Islet precursor cell (in vitro differentiated cells): ENCODE results near the gene ARL15.

Source experiments
- DNase-seq: peaks from one replicate; pipeline ENCODE4 v3.0.0-alpha.2; 2018

Gene ARL15

DNA sequence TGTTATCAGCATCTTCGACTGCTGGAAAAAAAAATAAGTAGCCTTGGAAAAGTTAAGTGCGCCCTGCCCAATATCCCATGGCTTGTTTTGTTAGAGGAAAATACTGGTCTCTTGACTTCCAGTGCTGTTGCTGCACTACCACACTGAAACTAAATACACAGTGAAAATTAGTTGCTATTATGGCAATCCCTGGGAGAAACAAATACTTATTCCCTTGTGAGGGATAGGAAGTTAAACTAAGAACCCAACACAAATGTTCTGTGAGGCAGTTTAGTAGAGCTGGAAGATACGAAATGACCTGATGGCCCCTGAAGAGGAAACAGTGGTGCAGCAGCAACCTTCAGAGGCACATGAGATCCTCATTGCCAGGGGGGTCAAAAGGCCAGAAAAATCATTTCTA is 164.0 kb downstream of the ARL15 start:
- DNase-seq: no peak

GRCh38 chr5:54140247-54140840 is 170.0 kb downstream of the ARL15 start:
- no peak for DNase-seq

- DNase-seq: no peak
Measured at GRCh38 chr5:54136516-54137440, 173.6 kb downstream of the ARL15 start.

DNA sequence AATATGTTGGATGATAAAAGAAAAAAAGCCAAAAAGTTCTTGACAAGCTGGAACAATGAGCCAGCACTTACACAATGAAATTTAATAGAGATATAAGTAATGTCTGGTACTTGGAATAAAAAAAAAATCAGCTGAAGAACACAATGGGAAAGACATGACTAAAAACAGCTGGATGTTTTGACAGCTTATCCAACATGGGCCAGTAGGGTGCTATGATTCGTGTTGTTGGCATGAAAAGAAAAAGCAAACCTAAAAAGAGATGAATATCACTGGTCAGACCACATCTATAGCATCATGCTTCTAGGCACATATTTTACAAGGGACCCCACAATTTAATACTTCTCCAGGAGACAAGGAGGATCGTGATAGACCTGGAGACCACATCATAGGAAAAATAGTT is 175.3 kb downstream of the ARL15 start:
- no peak for DNase-seq

- DNase-seq: no peak
Measured at GRCh38 chr5:54133917-54134316, 176.5 kb downstream of the ARL15 start.

- DNase-seq: no peak
Measured at GRCh38 chr5:54120473-54120872, 189.9 kb downstream of the ARL15 start.

GRCh38 chr5:54117957-54118356 is 192.4 kb downstream of the ARL15 start:
- no peak for DNase-seq

DNA sequence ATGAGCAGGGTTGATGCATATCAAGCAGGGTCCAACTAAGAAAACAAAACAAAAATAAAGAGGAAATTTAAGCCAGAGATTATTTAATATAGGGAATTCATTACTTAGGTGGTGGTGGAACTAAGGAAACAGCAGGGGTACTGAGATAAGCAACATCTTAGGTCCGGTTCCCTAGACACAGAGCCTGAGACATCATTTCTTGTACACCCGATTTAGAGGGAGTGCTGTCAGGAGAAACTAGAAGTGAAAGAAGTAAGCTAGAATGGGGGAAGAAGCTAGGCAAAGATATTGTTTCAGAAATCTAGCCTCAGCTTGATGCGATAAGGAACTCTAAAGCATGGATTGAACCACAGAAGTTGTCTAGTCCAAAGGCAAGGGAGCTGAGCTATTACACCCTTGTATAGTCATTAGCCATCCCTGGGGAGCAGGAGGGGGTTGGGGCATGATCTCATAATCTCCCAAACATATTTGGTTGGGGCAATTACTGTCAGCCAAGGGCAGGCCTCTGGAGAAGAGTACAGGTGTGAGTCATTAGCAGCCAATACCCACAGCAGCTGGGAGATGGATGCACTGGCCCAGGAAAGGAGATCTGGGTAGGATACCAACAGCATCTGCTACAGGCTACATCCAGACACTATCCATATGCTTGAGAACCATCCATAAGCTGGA is 194.5 kb downstream of the ARL15 start:
- DNase-seq: peak; percentile 65

DNA sequence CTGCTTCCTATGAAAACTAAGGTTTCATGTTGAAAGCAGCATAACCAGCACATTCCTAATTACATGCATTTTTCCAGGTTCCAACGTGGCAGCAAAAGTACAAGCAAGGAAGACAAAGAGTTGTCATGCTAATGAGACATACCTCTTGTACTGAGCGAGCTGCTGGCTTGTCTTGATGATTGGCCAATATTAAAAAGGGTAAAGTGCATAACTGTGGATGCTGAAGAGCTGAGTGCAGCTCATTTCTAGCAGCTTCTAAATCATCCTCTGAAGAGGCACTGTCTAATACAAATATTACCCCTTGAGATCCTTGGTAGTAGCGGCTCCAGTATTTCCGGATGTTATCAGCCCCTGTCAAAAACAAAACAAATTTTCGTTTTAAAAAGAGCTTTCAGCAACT is 197.3 kb downstream of the ARL15 start:
- no peak for DNase-seq

- no peak for DNase-seq
Measured at GRCh38 chr5:54109626-54110330, 200.6 kb downstream of the ARL15 start.

- no peak for DNase-seq
Measured at GRCh38 chr5:54108136-54108535, 202.2 kb downstream of the ARL15 start.

- no peak for DNase-seq
Measured at GRCh38 chr5:54103871-54104270, 206.5 kb downstream of the ARL15 start.

DNA sequence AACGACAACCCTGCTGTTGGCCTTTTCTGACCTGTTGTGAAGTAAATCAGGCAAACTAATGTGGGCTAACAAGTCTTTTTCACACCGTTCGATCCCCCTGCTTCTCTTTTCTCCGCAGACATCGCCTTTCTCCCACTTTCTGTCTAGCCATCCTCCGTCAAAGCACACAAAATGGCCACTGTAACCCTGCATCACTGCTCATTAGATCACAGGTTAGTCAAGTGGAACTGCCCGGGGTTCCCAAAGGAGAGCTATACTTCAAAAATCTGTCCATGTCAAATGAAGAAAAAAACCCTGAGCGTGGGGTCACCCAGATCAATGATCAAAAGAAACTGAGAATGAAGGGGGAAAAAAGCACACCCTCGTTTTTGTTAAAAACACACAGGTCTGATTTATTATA is 212.1 kb downstream of the ARL15 start:
- no peak for DNase-seq

GRCh38 chr5:54095969-54096368 is 214.4 kb downstream of the ARL15 start:
- no peak for DNase-seq

DNA sequence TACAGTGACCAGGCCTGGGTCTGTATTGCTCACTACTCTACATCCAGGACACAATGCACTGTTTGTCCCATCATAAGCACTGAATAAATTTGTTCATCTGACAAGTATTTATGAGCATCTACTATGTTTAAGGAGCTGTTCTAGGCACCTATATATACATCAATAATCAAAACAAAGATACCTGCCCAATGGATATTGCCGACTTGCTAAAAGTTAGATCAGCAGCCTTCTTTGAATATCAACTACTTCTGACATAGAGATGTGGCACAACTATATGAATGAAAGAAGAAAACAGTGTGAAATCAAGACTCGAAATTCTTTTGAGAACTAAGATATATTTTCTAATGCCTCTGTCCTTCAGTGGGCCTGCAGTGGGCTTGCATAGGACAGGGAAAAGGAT is 215.7 kb downstream of the ARL15 start:
- DNase-seq: no peak

DNA sequence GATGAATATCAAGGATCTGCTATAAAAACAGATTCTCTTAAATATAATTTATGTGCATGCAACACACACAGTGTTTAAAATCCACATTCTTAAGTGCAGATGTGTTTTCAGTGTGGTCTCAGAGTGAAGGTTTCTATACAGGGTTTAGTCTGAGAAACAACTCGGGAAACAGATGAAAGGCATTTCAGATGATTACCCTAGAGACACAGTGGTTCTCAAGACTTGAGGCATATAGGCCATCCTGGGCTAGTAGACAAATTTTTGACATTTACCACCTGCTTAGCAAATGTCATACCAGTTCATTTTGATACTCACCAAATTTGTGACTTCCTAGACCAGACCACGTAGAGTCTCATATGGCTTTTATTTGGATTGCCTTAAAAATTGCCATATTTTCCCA is 216.5 kb downstream of the ARL15 start:
- no peak for DNase-seq

GRCh38 chr5:54093081-54093492 is 217.3 kb downstream of the ARL15 start:
- peak; percentile 56 for DNase-seq

DNA sequence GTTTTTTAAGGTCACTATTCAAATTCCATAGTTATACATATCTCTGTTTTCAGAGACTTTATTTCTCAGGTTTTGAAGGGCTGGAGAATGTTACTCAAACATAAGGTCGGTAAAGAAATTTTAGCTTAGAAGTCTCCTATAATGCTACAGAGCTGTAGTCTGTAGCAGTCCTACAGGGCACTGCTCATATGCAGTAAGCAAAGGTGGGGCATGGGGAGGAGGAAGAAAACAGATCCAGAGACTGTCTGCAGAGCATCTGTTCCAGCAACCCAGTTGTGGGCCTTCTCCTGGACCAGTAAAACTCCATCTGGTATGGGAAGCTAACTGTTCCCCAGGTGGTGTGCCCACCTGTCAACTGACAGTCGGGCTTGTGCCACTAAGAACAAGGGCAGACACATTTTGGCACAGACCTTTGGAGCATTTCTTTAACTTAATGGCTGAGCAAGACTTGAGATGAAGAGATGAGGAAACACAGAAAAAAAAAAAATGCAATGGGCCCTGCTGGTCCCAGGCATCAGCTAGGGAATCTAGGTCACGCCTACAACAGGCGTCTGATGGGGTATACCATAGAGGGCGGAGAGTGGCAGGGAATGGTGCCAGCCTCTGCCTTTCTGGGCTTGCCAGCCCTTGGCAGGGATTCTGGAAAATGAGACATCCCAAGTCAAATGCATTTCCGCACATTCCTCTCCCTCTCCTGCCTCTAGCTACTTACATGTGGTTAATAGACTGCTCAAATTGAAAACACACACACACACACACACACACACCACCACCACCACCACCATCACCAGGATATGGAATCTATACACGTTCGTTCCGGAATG is 218.9 kb downstream of the ARL15 start:
- no peak for DNase-seq

DNA sequence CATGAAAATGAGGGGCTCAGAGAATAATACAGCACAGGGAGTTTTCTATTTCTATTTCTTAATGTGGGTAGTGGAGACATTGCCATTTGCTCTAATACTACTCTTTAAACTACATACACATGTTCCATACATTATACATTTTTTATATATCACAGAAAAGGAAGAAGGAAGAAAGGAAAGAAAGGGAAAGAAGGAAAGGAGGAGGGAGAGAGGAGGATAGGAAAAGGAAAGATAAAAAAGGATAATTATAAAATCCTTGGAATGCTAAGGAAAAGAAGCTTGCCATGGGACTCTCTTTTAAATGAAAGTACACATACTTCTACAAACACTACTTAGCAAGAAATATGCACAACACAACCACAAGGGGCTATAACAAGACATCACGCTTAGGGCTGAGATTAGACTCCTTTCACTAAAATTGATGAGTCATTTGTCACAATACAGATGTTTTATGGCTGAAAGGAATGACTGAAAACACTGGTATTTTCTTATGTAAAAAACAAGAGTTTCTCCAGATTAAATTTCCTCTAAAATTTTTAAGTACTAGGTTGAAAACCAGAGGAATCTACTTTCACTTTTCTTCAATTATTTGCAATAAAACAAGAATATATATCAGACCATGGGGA is 219.8 kb downstream of the ARL15 start:
- no peak for DNase-seq

GRCh38 chr5:54088081-54088480 is 222.3 kb downstream of the ARL15 start:
- no peak for DNase-seq

- DNase-seq: no peak
Measured at GRCh38 chr5:54087436-54087835, 222.9 kb downstream of the ARL15 start.

DNA sequence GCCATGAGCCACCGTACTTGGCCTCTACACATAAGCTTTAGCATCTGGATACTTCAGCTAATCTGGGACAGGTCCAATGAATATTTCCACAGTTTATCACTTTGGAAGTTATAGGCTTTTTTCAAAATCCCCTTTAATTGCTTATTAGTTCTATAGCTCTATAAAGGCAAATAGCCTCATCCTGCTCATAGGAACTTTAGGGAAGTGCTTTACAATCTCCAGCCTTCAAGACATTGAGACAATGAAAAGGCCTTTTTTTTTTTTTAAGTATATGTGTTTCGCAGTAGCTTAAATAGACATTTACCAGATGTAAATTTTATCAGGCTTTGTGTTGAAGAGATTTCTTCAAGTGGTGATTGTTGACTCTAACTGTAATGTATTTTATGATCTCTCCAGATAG is 224.2 kb downstream of the ARL15 start:
- DNase-seq: no peak
